Measurements from ENCODE around the gene CD200.
A peak's percentile ranks its signal among the peaks of the same experiment; 100 is the strongest.
"Not testable (repeated sequence)": the region's sequence is repeated elsewhere in the genome, so short reads cannot be mapped to it uniquely, and the experiment has no call there.

The CD200 gene

GRCh38 chr3:112362221-112362620 is 29.3 kb downstream of the CD200 start:
- DNase-seq = no peak

DNA sequence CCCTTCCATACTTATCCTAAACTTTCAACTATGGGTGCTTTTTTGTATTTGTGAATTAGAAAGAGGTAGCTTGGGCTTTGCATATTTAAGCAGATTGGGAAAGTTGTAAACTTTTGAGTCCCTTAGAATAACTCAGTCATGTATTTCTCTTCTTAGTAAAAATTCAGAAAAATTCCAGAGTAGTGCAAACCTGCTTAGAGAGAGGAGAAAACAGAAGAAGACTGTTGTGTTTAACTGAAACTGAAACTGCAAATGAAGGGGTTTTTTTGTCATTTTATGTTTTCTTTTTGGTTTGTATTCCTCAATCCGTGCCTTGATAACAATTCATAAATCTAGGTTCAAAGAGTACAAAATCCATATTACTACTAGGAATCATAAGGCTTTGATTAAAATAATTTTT is 31.3 kb downstream of the CD200 start:
- no peak for DNase-seq

- no peak for DNase-seq
These were observed 32.1 kb downstream of the CD200 start for GRCh38 chr3:112365035-112365434.

- DNase-seq = no peak
These were observed 32.7 kb downstream of the CD200 start for GRCh38 chr3:112365636-112366035.

- DNase-seq = no peak
These were observed 33.6 kb downstream of the CD200 start for GRCh38 chr3:112366522-112366921.

GRCh38 chr3:112371569-112371968 is 38.6 kb downstream of the CD200 start:
- no peak for DNase-seq

GRCh38 chr3:112372396-112372795 is 39.4 kb downstream of the CD200 start:
- peak; percentile 53 for DNase-seq

GRCh38 chr3:112373476-112373875 is 40.5 kb downstream of the CD200 start:
- DNase-seq = no peak

DNA sequence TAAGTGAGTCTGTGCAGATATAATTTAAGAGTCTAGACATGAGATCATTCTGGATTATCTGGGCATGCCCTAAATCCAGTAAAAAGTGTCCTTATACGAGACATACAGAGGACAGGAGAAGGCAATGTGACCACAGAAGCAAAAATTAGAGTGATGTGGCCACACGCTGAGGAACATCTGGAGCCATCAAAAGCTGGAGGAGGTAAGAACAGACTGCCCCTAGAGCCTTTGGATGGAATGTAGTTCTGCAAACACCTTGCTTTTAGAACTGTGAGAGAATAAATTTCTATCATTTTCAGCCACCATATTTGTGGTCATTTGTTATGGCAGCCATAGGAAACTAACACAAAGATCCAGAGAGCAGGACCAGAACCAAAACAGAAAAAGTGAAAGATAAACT is 41.0 kb downstream of the CD200 start:
- DNase-seq = no peak

DNA sequence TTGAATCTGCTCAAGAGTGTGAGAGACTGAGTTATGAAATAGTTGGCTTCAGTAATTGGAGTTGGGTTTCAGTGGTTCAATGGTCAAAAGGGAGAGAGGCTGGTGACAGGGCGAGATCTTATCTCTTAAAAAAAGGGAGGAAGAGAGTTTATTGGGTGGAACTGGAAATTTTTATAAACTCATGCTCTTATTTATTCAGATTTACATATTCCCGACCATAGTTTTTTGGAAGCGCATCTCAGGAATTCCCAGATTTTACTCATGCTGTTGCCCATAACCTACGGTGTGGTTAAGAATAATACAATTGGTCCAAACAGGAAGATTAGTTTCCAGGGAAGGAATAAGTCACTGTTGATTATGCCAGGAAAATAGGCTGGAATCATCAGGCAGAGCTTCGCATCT is 41.4 kb downstream of the CD200 start:
- no peak for DNase-seq

GRCh38 chr3:112375117-112375516 is 42.2 kb downstream of the CD200 start:
- DNase-seq = no peak

DNA sequence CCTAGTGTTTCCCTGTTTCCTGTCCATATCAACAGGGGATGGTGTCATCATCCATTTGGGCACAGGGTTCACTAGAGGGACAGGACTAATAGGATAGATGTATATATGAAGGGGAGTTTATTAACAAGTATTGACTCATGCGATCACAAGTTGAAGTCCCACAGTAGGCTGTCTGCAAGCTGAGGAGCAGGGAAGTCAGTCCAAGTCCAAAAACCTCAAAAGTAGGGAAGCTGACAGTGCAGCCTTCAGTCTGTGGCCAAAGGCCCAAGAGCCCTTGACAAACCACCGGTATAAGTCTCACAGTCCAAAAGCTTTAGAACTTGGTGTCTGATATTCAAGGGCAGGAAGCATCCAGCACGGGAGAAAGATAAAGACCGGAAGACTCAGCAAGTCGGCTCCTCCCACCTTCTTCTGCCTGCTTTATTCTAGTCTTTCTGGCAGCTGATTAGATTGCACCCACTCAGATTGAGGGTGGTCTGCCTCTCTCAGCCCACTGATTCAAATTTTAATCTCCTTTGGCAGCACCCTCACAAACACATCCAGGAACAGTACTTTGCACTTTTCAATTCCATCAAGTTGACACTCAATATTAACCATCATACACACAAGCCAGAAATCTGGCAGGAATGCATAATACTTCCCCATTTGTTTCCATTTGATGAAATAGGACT is 43.4 kb downstream of the CD200 start:
- DNase-seq = no peak

GRCh38 chr3:112376992-112377391 is 44.0 kb downstream of the CD200 start:
- DNase-seq = peak; percentile 74

DNA sequence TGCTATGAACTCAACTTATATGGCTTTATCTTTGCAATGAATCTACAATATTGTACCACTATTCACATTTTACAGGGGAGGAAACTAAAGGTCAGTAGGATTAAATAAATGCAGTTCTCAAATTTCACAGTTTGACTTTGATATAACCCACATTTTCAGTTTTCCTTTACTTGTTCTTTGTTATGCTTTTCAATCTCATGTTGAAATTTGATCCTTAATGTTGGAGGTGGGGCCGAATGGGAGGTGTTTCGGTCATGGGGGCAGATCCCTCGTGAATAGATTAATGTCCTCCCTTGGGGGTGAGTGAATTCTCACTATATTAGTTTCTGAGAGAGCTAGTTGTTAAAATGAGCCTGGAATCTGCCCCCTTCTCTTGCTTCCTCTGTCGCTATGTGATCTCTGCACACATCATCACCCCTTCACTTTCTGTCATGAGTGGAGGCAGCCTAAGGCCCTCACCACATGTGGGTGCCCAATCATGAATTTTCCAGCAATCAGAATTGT is 44.7 kb downstream of the CD200 start:
- peak; percentile 50 for DNase-seq

GRCh38 chr3:112378347-112378746 is 45.4 kb downstream of the CD200 start:
- not testable (repeated sequence) for DNase-seq

- DNase-seq = peak; percentile 73
These were observed 46.2 kb downstream of the CD200 start for GRCh38 chr3:112379020-112379690.

GRCh38 chr3:112381673-112382542 is 49.0 kb downstream of the CD200 start:
- DNase-seq = no peak

GRCh38 chr3:112382543-112383160 is 49.7 kb downstream of the CD200 start:
- no peak for DNase-seq

DNA sequence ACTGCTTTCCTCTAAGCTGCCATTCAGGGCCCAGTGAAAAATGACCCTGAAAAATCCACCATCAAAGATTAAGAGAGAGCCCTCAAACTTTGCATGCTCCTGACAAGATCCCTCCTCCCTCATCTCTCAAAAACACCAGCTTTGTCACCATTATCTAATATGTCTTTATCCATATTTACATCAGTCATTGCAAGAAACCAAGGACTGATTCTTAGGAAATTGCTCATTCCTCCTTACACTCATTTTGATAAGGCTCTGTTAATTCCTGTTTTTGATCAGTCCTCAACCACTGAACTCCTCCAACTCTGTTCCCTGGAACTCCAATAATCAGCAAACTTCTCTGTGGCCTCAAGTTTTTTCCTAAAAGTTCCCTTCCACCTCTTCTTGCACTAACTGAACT is 51.8 kb downstream of the CD200 start:
- DNase-seq = no peak

GRCh38 chr3:112388972-112389371 is 56.0 kb downstream of the CD200 start:
- DNase-seq = no peak

DNA sequence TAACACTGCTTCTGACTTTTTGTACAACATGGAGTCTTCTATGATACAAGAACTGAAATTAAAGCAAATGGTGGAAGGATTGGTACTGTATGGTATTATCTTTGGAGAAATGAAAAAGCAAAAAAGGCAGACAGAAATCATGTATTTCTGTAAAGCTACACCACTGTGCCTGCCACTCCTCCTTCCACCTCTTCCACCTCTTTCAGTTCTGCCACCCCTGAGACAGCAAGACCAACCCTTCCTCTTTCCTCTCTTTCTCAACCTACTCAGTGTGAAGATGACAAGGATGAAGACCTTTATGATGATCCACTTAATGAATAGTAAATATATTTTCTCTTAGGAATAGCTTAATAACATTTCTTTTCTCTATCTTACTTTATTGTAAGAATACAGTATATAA is 57.0 kb downstream of the CD200 start:
- DNase-seq = no peak

DNA sequence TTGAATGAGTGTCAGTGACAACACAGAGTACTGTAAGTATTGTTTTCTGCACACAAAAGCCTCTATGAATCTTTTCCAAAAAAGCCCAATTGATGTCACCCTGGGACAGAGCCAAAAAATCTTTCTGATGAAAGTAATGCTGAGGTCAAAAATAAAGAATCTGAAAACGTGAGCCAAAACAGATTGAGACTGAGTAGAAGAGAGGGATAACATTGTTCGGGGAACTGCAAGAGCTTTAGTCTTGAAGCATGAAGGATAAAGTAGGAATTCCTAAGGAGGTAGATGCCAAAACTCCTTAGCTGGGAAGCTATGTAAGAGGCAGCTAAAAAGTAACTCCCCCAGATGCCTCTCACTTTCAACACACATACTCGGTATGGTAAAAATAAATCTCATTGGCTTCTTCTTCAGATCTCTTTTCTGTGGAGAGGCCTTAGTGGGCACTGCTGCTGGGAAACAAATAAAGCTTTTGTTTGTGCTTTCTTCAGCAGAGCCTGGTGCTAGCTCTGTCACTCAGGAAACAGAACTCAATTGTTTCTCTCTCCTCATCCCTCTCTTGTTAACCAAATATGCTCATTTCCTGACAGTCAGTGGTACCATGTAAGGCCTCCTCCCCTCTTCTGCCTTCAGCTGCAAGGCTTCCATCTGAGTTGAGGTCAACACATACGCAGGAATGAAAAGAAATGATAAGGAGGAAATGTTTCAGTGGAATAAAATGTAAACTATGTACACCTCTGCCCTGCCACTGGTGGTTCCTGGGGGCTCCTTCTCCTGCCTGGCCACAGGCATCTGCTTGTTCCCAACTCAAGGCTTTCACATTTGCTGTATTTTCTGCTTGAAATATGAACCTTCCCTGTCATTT is 58.1 kb downstream of the CD200 start:
- DNase-seq = peak; percentile 98

Measured in fibroblast of upper back skin (primary cell).